Fibroblast of the conjunctiva (primary cell): ENCODE measurements around the gene DLX6.

Source experiments
- DNase-seq: peaks from one replicate; pipeline ENCODE4 v3.0.0-alpha.2; 2010; ENCODE audit warnings: low read depth

The DLX6 gene

GRCh38 chr7:96996111-96996957, 9.0 kb upstream of the DLX6 start:
- DNase-seq, result no peak

DNA sequence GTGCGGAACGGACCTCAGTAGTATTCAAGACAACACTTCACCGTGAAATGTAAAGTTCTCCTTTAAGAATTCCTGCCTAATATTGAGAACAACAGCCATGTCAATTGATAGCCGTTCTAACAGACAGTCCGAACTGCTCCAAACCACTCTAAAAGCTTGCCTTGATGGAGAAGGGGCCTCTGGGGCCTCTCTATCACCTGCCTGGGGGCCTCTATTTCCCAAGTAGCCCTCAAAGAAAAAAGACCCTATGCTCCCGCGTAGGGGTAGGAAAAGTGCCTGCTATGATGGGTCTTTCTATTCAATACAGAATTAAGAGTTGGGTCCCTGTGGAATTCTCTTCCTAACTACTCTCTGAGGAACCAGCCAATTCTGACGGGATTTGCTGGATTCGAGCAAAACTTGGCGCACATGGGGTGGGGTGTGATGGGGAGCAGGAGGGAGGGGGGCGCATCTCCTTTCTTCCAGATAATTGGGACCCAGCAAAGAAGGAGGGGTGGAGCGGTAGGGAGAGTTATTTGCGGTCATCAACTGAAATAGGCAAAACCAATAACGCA, 8.3 kb upstream of the DLX6 start:
- DNase-seq, result no peak

DNA sequence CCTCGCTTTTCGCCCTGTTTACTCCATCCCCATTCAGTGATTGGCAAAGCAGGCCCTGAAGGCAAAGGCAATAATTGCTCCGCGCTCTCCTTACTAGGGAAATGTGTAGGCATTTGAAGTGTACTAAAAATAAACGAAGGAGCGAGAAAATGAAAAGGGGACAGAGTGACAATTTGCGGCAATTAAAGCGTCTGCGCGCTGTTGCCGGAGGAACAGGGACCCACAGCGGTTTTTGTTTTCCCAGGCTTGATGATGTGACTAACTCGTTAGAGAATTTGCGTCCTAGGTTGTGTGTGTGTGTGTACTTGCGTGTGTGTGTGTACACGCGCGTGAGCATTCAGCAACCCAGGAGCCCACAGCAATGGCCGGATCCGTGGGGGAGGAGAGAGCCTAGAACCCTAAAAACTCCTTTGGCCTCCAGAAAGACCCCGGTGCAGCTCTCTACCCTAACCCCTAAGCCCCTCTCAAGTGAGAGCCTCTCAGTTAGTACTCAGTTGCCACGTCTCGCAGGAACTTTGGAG, 7.8 kb upstream of the DLX6 start:
- DNase-seq, result no peak

DNA sequence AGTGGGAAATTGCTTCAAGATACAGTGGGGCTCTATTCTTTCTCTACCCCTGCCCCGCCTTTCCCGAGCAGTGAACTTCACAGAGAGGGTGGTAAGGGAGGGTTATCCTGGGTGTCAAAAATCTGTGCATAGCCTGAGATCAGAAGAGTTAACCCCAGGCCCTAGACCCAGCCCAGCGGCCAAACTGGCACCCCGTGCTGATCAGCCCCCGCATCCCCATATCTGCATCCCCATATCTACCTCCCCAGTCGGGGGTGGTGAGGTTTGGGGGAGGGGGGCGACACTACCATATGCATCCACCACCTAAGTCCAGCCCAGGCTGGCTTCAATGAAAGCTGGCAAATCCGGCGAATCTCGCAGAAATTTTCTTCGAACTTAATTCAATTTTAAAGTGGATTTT, 7.0 kb upstream of the DLX6 start:
- DNase-seq, result no peak

GRCh38 chr7:96998744-96999143, 6.6 kb upstream of the DLX6 start:
- no peak for DNase-seq

- no peak for DNase-seq
These were observed 4.1 kb upstream of the DLX6 start for GRCh38 chr7:97001221-97001620.

DNA sequence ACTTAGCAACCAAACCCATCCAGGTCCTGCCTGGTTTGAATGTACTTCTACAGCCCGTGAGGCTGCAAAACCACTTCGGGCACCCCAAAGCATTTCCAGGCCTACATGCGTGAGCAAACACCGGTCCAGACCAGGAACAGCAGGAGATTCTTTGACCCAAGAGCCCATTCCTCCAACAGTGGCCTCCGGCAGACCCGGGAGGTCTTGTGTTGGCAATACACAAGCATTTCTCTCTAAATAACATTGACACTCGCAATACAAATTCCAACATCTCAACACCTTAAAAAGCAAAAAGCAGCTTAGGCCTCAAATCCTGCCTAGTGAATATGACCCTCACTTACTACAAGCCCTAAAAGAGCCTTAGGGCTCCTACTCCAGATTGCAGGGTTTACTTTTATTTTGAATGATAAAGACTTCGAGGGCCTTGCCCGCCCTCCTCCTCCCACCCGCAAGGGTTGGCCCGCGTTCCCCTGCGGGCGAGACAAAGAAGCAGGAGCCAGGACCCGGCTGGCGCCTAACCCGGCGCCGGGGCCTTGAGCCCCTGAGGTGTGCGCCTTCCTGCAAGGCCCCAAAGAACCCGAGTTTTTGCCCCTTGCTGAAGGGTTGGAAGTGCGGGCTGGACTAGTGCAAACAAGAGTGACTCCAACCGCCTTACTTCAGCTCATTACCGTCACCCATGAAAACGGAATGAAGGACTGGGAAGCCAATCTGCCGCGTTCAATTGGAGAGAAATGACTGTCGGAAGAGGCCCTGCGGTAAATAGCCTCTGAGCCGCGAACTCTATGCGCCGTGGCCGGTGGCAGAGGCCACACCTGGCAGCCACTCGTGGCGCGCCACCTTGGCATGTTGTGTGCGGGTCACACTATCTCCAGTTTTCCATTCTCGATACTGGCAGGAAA, 3.4 kb upstream of the DLX6 start:
- no peak for DNase-seq

GRCh38 chr7:97002555-97003261, 2.6 kb upstream of the DLX6 start:
- DNase-seq, result no peak

- DNase-seq, result no peak
These were observed 1.8 kb upstream of the DLX6 start for GRCh38 chr7:97003262-97004246.

DNA sequence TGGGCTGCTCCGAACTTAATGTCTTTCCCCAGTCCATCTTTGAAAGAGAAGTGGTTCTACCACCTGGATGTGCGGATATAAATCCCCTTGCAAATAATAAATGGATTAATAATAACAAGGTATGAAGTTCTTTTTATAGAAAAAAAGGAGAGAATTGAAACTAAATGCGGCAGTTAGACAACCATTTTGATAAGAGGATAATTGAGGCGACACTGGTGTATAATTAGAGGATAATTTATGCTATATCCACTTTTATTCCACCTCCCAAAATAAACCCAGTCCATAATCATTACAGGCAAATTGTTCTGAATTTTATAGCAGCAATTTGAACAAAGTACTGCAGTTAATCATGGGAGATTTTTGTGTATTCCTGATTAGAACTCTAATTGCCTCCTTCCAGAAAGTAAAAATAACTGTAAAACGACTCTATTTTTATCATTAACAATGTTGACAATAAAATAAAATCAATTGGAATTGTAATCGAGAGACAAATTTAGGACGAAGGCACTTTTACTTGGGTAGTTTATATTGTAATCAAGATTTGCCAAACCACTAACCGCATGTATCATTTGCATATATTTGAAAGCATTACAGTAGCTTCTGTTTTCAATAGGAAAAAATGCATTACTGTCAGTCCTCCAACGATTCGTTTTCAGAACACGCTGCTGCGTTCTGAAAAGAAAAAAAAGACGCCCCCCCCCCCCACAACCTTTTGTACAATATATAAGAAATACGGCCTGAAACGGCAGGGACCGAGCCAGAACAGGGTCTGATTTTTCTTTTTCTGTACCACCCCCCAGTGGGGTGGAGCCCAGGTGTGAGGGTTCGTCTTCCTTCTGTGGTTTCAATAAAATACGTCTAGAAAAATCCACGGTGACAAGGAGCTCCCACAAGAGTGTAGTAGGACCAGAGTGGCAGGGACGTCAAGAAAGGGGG, 838 bp upstream of the DLX6 start:
- no peak for DNase-seq

- no peak for DNase-seq
These were observed 882 bp downstream of the DLX6 start for GRCh38 chr7:97006055-97006815.

DNA sequence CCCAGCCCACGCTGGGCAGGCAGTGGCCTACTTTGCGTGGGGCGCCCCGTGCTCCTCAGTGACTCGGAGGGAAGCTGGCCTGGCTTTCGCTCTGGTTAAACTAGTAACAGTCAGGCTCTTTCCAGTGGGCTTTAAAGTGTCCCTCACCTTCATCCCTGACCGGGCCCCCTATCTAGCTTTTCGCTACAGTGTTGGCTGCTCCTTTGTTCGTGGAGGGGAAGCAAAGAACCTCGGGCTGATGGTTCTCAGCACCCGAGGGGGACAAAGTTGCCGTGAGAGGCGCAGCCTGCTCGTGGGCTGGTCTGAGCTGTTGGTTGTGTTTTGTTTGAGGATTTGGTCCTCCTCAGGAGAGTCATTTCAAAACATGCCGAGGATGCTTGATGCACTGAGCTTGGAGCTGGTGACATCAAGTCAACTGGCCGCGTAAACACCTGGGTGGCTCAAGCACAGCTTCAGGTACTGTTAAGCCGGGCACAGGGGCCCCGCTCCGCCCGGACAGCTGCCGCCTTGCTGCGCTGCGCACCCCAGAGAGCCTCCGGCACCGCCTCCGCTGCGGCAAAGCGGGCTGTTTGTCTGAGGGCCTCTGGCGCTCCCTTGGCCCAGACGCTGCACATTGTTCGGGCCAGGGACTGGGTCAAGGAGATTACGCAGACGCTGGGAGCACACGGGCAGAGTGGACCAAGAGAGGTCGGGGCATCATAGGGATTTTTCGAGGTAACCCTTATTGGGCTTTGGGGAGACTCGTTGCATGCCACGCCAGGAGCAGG, 1.6 kb downstream of the DLX6 start:
- no peak for DNase-seq

- no peak for DNase-seq
These were observed 2.2 kb downstream of the DLX6 start for GRCh38 chr7:97007583-97007861.

DNA sequence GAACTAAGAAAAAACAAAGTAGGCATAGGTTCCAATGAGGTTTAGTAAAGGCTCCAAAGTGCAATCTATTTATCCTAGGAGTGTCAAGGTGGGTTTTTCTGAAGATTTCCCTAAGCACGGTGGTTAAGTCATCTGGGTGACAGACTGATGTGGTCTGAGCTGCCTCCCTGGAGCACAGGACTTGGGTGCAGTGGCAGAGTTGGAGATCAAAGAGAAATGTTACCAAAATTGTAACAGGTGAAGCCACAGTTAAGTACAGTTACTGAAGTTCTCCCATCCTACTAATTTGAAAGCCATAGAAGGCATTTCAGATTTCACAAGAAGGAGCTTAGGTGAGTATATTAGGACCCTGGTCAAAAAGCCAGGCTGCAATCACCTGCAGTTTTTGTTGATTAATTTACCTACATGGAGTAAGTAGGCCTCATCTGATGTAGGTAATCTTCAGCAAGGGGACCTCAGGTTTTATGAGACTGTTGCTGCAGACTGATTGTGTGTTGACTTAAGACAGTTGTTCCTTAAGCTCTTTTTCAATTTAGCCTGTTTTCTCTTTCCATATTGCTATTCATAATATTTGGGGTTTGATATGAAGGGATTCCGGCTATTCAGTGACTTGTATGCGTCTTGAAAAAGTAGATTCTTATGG, 3.0 kb downstream of the DLX6 start:
- DNase-seq, result no peak

- DNase-seq, result no peak
These were observed 4.7 kb downstream of the DLX6 start for GRCh38 chr7:97009753-97010732.

DNA sequence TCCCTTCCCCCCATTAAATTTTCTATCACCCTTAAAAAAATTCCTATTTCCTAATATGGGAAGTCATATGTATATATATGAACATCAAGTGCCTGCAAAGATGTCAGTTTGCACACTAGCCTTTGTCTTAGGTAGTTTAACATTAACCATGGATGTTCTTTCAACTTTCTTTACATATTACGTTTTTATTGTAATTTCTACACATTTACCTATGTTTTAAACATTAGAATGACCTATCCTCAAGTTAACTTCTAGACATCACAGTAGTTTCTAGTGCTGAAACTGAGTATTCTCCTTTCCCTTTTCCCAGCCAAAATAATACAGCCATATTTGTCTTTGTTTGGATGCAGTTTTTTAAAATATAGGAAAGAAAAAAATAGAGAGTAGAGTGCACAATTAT, 5.8 kb downstream of the DLX6 start:
- DNase-seq, result no peak
